Brain pericyte (primary cell): ENCODE data around the gene TSHZ2.

Experiments used
- DNase-seq: peaks from one replicate; pipeline ENCODE4 v3.0.0-alpha.2; 2012; ENCODE audit warnings: low read depth, low spot score

Gene TSHZ2

GRCh38 chr20:53124075-53124551 lies 152.0 kb downstream of the TSHZ2 start:
- DNase-seq, result no peak

GRCh38 chr20:53124803-53125202 lies 152.6 kb downstream of the TSHZ2 start:
- DNase-seq, result no peak

GRCh38 chr20:53126185-53126584 lies 154.0 kb downstream of the TSHZ2 start:
- DNase-seq, result no peak

- no peak for DNase-seq
Observed at GRCh38 chr20:53127027-53127426, 154.9 kb downstream of the TSHZ2 start.

GRCh38 chr20:53128004-53128403 lies 155.8 kb downstream of the TSHZ2 start:
- no peak for DNase-seq

- no peak for DNase-seq
Observed at GRCh38 chr20:53129563-53129962, 157.4 kb downstream of the TSHZ2 start.

- no peak for DNase-seq
Observed at GRCh38 chr20:53130795-53131194, 158.6 kb downstream of the TSHZ2 start.

GRCh38 chr20:53133125-53133524 lies 161.0 kb downstream of the TSHZ2 start:
- DNase-seq, result no peak

- DNase-seq, result no peak
Observed at GRCh38 chr20:53133628-53134027, 161.5 kb downstream of the TSHZ2 start.

GRCh38 chr20:53136473-53136872 lies 164.3 kb downstream of the TSHZ2 start:
- no peak for DNase-seq

- no peak for DNase-seq
Observed at GRCh38 chr20:53138454-53139262, 166.5 kb downstream of the TSHZ2 start.

GRCh38 chr20:53141201-53142050 lies 169.3 kb downstream of the TSHZ2 start:
- no peak for DNase-seq

GRCh38 chr20:53142225-53143127 lies 170.3 kb downstream of the TSHZ2 start:
- DNase-seq, result no peak

- no peak for DNase-seq
Observed at GRCh38 chr20:53146201-53146891, 174.2 kb downstream of the TSHZ2 start.

GRCh38 chr20:53148771-53149147 lies 176.6 kb downstream of the TSHZ2 start:
- DNase-seq, result no peak

- DNase-seq, result no peak
Observed at GRCh38 chr20:53149148-53149889, 177.2 kb downstream of the TSHZ2 start.

- DNase-seq, result no peak
Observed at GRCh38 chr20:53149890-53150205, 177.7 kb downstream of the TSHZ2 start.

GRCh38 chr20:53150532-53150931 lies 178.4 kb downstream of the TSHZ2 start:
- no peak for DNase-seq

- DNase-seq, result no peak
Observed at GRCh38 chr20:53152228-53152627, 180.1 kb downstream of the TSHZ2 start.

- DNase-seq, result no peak
Observed at GRCh38 chr20:53154540-53154939, 182.4 kb downstream of the TSHZ2 start.
